Adipose tissue (tissue), 3 donors: ENCODE results near the gene ANKRD33. TPM values are rescaled to one million over a fixed set of nuclear protein-coding genes. Genes with fewer than 3 reads are reported as not detected.

Source experiments
- H3K27ac ChIP-seq: one replicate; pipeline ENCODE4 v1.5.1; 2013; ENCODE audit warnings: low read depth, low read length
- WGBS, 3 donors: extraction: QIAGEN DNeasy Blood & Tissue Kit; methylation state at CpG; one replicate each; pipeline ENCODE4 v1.1.7; 2013; 5-methylcytosine and 5-hydroxymethylcytosine counted together
- polyA plus RNA-seq, 3 donors: library from polyadenylated mRNA; stranded (reverse); fragments of 200-250 nt; gene quantifications; one replicate each; pipeline ENCODE4 v1.2.3, GENCODE V29; 2013
- donor health status: healthy with polysubstance abuse.
- donor health status: Bipolar disorder and iron deficiency.
- donor health status: healthy.

ANKRD33 gene
- polyA plus RNA-seq, 3 donors: 0.03 TPM; not detected in 2

DNA sequence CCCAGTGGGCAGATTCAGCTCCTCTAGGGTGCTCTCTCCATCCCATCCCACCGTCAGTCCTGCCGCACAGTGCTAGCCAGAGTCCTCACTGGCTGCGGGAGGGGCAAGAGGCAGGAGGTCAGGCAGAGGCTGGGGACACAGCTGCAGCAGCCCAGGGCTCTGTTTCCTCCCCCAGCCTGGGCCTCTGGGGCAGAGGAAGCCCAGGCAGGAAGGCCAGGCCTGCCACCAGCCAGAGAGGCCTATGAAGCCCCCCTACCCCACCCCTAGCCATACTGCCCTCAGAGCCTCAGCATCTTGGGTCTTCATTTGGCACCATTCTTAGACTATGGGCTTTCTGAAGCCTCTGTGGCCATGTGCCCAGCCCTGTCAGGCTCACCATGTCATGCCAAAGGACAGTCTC lies 22.8 kb downstream of the ANKRD33 start:
- 20 to 71% (median 43%) methylated on average over 3 of the region's 3 CpGs for WGBS, 3 donors
- H3K27ac ChIP-seq: no peak overlapping the region

DNA sequence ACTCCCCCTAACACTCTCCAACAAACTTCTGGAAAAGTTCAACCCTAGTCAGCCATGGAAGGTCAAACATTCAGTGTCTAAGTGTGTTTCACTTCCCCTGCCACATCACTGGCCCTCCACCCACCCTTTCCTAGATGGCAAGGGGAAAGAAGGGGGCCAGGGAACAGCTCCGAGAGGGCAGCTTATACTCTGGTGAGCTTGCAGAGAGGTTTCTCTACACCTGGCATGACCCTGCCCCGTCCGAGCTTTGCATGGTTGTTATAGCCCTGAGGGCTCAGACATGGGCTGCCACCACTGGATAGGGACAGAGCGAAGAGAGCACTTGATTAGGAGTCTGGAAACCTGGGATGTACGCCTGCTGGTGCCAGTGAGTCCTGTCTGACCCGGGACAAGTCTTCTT lies 23.4 kb downstream of the ANKRD33 start:
- no peak overlapping the region for H3K27ac ChIP-seq
- WGBS, 3 donors: 75 to 76% (median 76%) methylated on average over 6 of the region's 6 CpGs

DNA sequence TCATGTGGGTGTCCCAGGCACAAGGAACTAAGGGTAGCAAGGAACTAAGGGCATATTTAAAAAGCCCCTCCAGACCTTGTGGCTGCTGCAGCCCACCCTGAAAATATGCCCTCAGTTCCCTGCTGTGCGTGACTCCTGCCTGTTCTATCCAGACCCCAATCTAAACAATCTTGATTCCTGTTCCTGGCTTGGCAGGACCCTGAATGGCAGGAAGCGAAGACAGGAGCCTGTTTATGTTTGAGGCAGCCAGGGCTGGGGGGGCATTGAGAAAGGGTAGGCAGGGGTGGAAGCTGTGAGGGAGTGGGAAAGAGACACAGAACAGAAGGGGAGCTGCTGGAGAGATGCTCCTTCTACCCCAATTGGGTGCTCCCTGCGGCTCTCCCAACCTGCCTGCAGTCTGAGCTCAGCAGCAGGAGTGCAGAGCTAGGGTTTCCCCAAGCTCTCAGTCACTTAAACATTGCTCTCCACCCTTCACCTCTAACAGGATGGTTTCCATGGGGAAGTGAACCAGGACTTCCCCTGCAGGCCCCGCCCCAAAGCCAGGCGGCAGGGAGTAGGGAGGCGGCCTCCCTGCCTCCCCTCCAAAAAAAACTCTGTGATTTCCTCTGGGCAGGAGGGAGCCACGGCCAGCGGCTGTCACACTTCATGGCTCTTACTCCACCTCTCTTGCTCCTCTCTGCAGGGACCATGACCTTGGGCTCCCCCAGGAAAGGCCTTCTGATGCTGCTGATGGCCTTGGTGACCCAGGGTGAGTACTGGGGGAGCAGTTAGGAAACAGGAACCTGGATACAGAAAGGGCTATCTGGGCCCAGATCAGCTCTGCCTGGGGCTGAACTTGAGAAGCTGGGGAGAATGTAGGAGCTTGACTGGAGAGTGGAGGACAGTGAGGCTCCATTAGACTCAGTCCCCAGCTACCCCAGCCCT lies 24.1 kb downstream of the ANKRD33 start:
- 37 to 76% (median 39%) methylated on average over 8 of the region's 8 CpGs for WGBS, 3 donors

DNA sequence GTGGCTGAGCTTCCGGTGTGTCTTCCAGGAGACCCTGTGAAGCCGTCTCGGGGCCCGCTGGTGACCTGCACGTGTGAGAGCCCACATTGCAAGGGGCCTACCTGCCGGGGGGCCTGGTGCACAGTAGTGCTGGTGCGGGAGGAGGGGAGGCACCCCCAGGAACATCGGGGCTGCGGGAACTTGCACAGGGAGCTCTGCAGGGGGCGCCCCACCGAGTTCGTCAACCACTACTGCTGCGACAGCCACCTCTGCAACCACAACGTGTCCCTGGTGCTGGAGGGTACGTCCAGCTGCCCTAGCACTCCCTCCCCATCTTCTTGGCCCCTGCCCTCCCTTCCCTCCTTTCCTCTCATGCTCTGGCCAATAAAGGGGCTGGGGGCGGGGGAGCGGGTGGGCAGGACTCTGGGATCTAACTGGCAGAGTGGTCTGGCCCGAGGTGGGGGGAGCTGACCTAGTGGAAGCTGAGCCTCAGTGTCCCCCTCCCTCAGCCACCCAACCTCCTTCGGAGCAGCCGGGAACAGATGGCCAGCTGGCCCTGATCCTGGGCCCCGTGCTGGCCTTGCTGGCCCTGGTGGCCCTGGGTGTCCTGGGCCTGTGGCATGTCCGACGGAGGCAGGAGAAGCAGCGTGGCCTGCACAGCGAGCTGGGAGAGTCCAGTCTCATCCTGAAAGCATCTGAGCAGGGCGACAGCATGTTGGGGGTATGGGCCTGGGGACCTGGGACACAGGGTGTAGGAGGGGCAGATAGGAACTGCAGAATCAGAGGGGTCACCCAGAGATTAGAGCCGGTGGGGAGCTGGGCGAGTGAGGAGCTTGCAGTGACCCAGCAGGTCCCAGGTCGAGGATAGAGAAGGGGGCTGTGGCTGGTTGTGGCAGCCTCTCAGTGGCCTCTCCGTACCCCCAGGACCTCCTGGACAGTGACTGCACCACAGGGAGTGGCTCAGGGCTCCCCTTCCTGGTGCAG lies 25.4 kb downstream of the ANKRD33 start:
- WGBS, 3 donors: 71 to 81% (median 75%) methylated on average over 28 to 30 of the region's 30 CpGs
- no peak overlapping the region for H3K27ac ChIP-seq

More for the DNA sequence above, 24.1 kb downstream of the ANKRD33 start:
- no peak overlapping the region for H3K27ac ChIP-seq

DNA sequence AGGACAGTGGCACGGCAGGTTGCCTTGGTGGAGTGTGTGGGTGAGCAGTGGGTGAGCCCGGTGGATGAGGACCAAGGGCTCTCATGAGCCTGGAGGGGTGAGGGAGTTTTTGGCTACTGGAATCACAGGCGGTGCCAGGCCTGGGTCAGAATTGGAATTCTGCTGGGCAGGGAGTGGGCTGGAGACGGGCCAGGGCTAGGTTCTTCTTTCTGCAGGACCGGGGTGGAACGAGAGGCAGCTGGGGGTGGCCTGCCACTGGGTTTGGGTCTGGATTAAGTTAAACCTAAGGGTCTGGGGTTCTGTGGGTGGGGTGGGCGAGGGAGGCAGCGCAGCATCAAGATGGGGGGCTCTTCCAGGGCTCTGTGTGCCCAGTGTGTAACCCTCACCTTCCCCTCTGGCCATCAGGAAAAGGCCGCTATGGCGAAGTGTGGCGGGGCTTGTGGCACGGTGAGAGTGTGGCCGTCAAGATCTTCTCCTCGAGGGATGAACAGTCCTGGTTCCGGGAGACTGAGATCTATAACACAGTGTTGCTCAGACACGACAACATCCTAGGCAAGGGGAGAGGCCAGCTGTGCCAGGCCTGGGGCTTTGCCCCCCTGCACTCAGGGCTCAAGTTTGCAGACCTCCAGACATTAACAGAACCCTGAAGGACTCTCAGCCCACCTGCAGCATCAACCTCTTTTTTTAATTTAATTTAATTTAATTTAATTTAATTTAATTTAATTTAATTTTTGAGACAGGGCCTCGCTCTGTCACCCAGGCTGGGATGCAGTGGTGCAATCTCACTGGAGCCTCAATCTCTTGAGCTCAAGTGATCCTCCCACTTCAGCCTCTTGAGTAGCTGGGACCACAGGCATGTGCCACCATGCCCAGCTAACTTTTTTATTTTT lies 26.4 kb downstream of the ANKRD33 start:
- H3K27ac ChIP-seq: no peak overlapping the region
- 74 to 89% (median 79%) methylated on average over 17 of the region's 17 CpGs for WGBS, 3 donors

DNA sequence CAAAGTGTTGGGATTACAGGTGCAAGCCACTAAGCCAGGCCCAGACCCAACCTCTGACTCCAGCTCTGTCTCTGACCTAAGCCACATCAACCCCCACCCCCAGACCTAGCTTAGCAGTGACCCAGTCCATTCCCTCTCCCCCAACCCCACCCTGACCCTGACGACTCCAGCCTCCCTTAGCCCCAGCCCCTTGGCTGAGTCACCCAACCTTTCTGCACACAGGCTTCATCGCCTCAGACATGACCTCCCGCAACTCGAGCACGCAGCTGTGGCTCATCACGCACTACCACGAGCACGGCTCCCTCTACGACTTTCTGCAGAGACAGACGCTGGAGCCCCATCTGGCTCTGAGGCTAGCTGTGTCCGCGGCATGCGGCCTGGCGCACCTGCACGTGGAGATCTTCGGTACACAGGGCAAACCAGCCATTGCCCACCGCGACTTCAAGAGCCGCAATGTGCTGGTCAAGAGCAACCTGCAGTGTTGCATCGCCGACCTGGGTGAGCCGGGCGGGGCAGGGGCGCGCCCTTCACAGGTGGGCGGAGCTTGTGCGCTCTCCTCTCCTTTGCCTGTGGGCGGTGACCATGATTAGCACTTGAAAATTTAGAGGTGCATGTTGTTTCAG lies 27.2 kb downstream of the ANKRD33 start:
- WGBS, 3 donors: 80 to 86% (median 84%) methylated on average over 28 of the region's 28 CpGs
- no peak overlapping the region for H3K27ac ChIP-seq

DNA sequence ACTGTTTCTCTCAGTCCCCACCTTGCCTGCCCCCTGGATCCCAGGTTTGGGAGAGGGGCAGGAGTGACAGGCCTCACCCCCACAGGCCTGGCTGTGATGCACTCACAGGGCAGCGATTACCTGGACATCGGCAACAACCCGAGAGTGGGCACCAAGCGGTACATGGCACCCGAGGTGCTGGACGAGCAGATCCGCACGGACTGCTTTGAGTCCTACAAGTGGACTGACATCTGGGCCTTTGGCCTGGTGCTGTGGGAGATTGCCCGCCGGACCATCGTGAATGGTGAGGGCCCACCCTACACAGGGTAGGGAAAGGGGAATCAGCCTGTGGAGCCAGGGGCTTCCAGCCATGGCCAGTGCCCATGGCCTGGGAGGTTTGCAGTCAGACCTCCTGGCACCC lies 28.0 kb downstream of the ANKRD33 start:
- H3K27ac ChIP-seq: no peak overlapping the region
- 95 to 98% (median 95%) methylated on average over 11 of the region's 11 CpGs for WGBS, 3 donors

DNA sequence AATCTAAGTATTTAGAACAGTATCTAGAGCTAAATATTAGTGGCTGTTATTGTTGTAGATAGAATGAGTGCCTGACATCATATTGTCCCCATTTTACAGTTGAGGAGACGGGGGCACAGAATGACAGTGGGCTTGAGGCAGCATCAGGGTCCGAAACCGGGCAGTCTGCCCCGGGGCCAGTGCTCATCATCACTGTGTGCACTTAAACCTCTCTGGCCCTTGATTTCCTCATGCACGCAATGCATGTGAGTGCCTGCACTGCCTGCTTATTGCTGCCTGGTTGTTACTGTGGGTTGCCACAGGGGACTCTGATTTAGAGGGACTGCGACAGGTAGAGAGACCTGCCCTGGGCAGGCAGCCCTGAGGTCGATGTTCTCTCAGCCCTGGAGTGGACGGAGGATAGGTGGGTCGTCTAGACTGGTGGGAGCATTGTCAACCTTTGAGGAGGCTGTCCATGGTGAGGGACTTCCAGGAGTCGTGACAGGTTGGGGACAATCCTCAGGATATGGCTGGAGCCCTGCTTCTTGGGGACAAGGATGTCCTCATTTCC lies 29.2 kb downstream of the ANKRD33 start:
- H3K27ac ChIP-seq: no peak overlapping the region
- 80 to 87% (median 86%) methylated on average over 10 of the region's 10 CpGs for WGBS, 3 donors

DNA sequence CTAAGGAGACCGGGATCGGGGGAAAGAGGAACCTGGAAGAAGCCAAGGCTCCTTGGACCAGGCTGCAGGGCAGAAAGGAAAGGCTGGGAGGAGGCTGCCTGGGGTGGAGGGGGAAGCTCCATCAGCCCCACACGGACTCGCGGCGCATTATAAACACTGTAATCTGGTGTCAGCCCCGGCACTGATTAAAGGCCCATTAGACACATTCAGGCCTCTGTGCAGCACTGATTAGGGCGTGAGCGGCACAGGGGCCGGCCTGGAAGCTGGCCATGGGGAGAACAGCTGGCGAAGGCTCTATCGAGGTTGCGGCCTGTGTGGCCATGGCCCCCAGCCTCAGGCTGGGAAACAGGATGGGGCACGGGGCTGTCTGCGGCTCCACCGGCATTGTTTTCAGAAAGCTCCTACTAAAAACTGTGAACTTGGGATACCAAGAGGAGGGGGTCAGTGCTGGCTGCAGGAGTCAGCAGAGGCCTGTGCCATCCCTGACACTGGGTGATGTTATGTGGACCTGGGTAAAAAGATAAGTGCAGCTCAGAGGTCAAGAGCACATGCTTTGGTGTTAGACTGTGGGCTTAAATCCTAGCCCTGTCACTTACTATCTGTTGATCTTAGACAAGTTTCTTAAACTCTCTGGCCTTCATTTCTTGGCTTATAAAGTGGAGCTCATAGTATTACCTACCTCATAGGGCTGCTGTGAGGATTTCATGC lies 30.0 kb downstream of the ANKRD33 start:
- H3K27ac ChIP-seq: no peak overlapping the region
- WGBS, 3 donors: 38 to 56% (median 52%) methylated on average over 16 of the region's 16 CpGs

DNA sequence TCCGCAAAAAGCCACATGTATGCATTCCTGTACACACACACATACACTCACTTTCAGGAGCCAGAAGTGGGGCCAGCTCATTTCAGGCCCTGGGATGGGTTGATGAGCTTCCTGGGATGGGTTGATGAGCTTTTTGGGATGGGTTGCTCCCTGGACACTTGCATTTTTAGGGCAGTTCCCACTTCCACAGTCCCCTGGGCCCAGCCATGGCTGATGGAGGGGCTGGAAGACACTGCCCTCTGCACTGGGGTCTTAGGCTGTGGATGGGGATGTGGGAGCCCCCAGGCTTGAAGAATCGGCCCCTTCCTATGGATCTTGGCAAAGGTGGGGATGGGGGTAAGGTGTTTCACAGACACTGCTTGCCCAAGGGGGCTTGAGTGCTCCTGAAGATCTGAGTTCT lies 32.1 kb downstream of the ANKRD33 start:
- 75 to 90% (median 87%) methylated on average over 2 of the region's 2 CpGs for WGBS, 3 donors

DNA sequence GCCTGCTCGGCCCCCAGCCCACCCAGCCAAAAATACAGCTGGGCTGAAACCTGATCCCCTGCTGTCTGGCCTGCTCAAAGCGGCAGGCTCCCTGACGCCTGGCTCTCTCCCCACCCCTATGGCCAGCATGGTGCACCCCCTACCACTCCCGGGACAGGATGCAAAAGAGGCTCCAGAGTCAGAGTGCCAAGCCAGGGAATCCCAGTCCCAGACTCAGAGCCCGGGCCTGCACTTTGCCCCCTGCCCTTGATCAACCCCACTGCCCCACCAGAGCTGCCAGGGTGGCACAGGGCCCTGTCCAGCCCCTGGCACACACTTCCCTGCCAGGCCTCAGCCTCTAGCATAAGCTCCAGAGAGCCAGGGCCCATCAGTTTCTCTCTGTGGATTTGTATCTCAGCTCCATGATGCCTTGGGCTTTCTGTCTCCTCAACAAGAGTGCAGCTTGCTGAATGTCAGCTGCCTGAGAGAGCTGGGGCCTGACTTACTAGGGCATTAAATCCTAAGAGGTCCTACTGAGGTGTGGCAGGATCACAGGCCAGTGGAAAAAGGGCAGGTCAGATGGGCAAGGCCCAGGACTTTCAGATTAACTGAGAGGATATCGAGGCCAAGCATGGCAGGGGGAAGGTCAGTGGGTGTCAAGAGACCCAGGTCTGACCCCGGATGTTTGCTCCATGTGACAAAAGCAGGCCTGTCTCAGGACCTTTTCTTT lies 33.3 kb downstream of the ANKRD33 start:
- WGBS, 3 donors: 62 to 80% (median 74%) methylated on average over 7 of the region's 7 CpGs
- no peak overlapping the region for H3K27ac ChIP-seq

More for the DNA sequence above, 32.1 kb downstream of the ANKRD33 start:
- H3K27ac ChIP-seq: no peak overlapping the region

DNA sequence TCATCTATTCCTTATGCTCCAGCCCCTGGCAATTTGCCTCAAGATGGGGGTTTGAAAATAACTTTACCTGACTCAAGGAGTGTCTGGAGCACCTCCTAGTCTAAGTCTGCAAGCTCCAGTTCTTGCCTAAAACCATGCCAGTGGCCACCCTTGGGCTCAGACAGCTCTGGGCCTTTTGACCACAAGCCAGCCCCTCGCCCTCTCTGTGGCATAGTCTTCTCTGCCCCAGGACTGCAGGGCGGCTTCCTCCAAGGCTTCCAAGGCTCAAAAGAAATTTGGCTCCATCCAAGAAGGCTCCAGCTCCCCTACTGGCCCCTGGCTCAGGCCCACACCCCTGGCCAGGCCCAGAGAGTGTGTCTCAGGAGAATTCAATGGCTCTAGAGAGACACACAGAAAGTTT lies 34.2 kb downstream of the ANKRD33 start:
- WGBS, 3 donors: 85 to 92% (median 86%) methylated on average over 2 of the region's 2 CpGs
- H3K27ac ChIP-seq: no peak overlapping the region

DNA sequence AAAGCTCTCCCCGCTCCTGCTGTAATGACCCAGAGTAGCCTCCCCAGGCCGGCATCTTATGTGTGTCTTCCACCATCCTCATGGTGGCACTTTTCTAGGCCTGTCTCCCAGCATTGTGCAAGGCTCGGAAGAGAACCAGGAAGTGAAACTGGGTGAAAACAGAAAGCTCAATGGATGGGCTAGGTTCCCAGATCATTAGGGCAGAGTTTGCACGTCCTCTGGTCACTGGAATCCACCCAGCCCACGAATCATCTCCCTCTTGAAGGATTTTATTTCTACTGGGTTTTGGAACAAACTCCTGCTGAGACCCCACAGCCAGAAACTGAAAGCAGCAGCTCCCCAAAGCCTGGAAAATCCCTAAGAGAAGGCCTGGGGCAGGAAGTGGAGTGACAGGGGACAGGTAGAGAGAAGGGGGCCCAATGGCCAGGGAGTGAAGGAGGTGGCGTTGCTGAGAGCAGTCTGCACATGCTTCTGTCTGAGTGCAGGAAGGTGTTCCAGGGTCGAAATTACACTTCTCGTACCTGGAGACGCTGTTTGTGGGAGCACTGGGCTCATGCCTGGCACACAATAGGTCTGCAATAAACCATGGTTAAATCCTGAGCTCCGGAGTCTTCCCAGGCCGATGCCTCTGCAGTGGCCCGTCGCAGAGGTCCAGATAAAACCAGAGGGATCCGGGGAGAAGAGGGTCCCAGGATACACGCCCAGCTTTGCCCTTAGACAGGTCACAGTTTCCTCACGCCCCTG lies 35.0 kb downstream of the ANKRD33 start:
- H3K27ac ChIP-seq: peak overlapping the region; percentile 38
- WGBS, 3 donors: 35 to 53% (median 38%) methylated on average over 16 of the region's 16 CpGs

DNA sequence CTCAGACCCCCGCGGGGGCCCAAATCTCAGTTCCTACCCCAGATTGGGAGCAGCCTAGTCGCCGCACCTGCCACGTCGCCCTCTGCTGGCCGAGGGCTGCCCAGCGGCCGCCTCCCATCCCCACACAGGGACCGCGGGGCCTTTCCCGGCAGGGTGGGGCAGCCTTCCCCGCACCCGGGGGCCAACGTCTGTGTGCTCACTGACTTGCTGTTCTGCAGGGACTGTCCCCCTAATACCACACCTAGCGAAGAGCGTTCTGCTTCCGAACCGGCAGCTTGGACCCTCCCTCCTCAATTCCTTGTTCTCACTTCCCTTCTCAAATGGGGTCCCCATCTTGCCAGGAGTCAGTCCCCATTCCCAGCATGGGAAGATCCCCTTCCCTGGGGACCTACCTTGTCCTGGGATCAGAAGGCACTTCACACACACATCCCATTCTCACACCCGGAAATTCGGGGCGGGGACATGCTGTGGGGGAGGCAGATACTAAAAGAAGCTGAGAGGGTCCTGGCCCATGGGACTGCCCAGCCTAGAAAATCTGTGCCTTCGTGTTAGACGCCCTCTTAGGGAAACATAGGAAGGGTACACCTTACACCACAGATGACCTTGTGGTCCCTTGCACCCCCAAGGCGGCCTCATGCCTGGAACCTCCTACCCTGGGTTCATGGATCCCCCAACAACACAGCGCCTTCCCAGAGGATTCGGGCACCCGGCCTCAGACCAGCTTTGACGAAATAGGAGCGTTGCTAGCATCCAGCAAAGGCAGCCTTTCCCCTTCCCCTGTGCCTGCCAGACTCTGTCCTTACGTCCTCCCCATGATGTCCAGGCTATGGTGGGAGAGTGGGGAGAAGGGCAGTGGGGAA lies 35.8 kb downstream of the ANKRD33 start:
- 19 to 23% (median 21%) methylated on average over 27 to 31 of the region's 31 CpGs for WGBS, 3 donors
- no peak overlapping the region for H3K27ac ChIP-seq
